Cerebellar nuclear complex (tissue), 1 donor: ENCODE results near the gene BSND.

ENCODE experiments used
- DNase-seq, 2 experiments: peaks; one replicate each; lab custom pipeline; 2025; lab: John Stamatoyannopoulos, UW

The BSND gene

GRCh38 chr1:54975356-54976108 is 23.2 kb upstream of the BSND start:
- no peak for DNase-seq

GRCh38 chr1:54976747-54977146 is 22.0 kb upstream of the BSND start:
- no peak for DNase-seq

- DNase-seq: no peak
Observed at GRCh38 chr1:54977533-54978297, 21.0 kb upstream of the BSND start.

- no peak for DNase-seq
Observed at GRCh38 chr1:54978528-54979326, 20.0 kb upstream of the BSND start.

GRCh38 chr1:54979327-54979891 is 19.3 kb upstream of the BSND start:
- no peak for DNase-seq

GRCh38 chr1:54980046-54980527 is 18.6 kb upstream of the BSND start:
- DNase-seq: no peak

- DNase-seq: no peak
Observed at GRCh38 chr1:54980528-54981241, 18.0 kb upstream of the BSND start, which contains the start of gene TMEM61. Gene TMEM61, plus strand, starts transcription at chr1:54980628. Its CDS starts 438 bp downstream, at chr1:54981066.

- DNase-seq: no peak
Observed at GRCh38 chr1:54981466-54981865, 17.3 kb upstream of the BSND start.

GRCh38 chr1:54982739-54983138 is 16.0 kb upstream of the BSND start:
- DNase-seq: no peak

GRCh38 chr1:54984131-54984842 is 14.4 kb upstream of the BSND start:
- no peak for DNase-seq

GRCh38 chr1:54985556-54985955 is 13.2 kb upstream of the BSND start:
- no peak for DNase-seq

GRCh38 chr1:54986025-54986424 is 12.7 kb upstream of the BSND start:
- DNase-seq: no peak

- no peak for DNase-seq
Observed at GRCh38 chr1:54986533-54986932, 12.2 kb upstream of the BSND start.

GRCh38 chr1:54987427-54987826 is 11.3 kb upstream of the BSND start:
- DNase-seq: no peak

GRCh38 chr1:54987919-54988705 is 10.6 kb upstream of the BSND start:
- no peak for DNase-seq

GRCh38 chr1:54988975-54989374 is 9.8 kb upstream of the BSND start:
- no peak for DNase-seq

- DNase-seq: no peak
Observed at GRCh38 chr1:54989473-54989872, 9.3 kb upstream of the BSND start.

- no peak for DNase-seq
Observed at GRCh38 chr1:54989968-54990810, 8.5 kb upstream of the BSND start.

GRCh38 chr1:54990916-54991315 is 7.8 kb upstream of the BSND start:
- DNase-seq: no peak
